OCI-LY1 (cell line): ENCODE results near the gene PDZRN4.

Experiments used
- H2AFZ ChIP-seq: fragments of 200-600 bp; sonication (generic), shearing (Covaris generic); 2 replicates; pipeline ENCODE4 v1.6.0; 2014; ENCODE audit warnings: antibody characterized with exemption, mild to moderate bottlenecking, low read length
- H3F3A ChIP-seq: fragments of 200-600 bp; sonication (generic), shearing (Covaris generic); 2 replicates; pipeline ENCODE4 v1.6.0; 2014; ENCODE audit warnings: mild to moderate bottlenecking, antibody characterized with exemption, low read length, moderate library complexity; ENCODE audit not compliant: insufficient read depth
- H3K27ac ChIP-seq: fragments of 200-600 bp; sonication (generic); 2 replicates; pipeline ENCODE4 v1.5.1; 2014; ENCODE audit warnings: low read length, mixed run types, mild to moderate bottlenecking, low read depth; ENCODE audit not compliant: poor library complexity, severe bottlenecking
- H3K27me3 ChIP-seq: fragments of 200-600 bp; sonication (generic); 2 replicates; pipeline ENCODE4 v1.6.0; 2014; ENCODE audit warnings: antibody characterized with exemption, mild to moderate bottlenecking, low read length, moderate library complexity; ENCODE audit not compliant: insufficient read depth
- H3K36me3 ChIP-seq: fragments of 200-600 bp; sonication (generic); 2 replicates; pipeline ENCODE4 v1.6.1; 2014; ENCODE audit warnings: mild to moderate bottlenecking, antibody characterized with exemption, low read length, moderate library complexity, mixed read lengths; ENCODE audit not compliant: insufficient read depth
- H3K4me1 ChIP-seq: fragments of 200-600 bp; sonication (generic); 2 replicates; pipeline ENCODE4 v1.5.1; 2014; ENCODE audit warnings: mild to moderate bottlenecking, low read length, moderate library complexity; ENCODE audit not compliant: insufficient read depth, severe bottlenecking
- H3K4me2 ChIP-seq: fragments of 200-600 bp; sonication (generic), shearing (Covaris generic); 2 replicates; pipeline ENCODE4 v1.6.1; 2014; ENCODE audit warnings: low read length
- H3K4me3 ChIP-seq: fragments of 200-600 bp; sonication (generic); 2 replicates; pipeline ENCODE4 v1.5.1; 2014; ENCODE audit warnings: low read length, low read depth, mild to moderate bottlenecking, mixed read lengths; ENCODE audit not compliant: poor library complexity, severe bottlenecking
- H3K79me2 ChIP-seq: fragments of 200-600 bp; shearing (Covaris generic); 2 replicates; pipeline ENCODE4 v1.6.1; 2016; ENCODE audit warnings: mixed run types, low read length, mixed read lengths; ENCODE audit not compliant: insufficient read depth
- H3K9ac ChIP-seq: fragments of 200-600 bp; sonication (generic), shearing (Covaris generic); 2 replicates; pipeline ENCODE4 v1.6.1; 2014; ENCODE audit warnings: mild to moderate bottlenecking, low read length, mixed read lengths
- H3K9me2 ChIP-seq: fragments of 200-600 bp; sonication (generic), shearing (Covaris generic); 2 replicates; pipeline ENCODE4 v1.6.1; 2014; ENCODE audit warnings: low read depth, mild to moderate bottlenecking, low read length, mixed read lengths
- H3K9me3 ChIP-seq: fragments of 200-600 bp; shearing (Covaris generic); 2 replicates; pipeline ENCODE4 v1.6.1; 2014; ENCODE audit warnings: low read length, mixed read lengths
- H4K20me1 ChIP-seq: fragments of 200-600 bp; sonication (generic), shearing (Covaris generic); 2 replicates; pipeline ENCODE4 v1.6.0; 2016; ENCODE audit warnings: mild to moderate bottlenecking, low read length; ENCODE audit not compliant: insufficient read depth
- EZH2 ChIP-seq: fragments of 200-600 bp; sonication (generic), shearing (Covaris generic); IDR thresholded peaks from 2 replicates; pipeline ENCODE4 v1.8.0; 2017; ENCODE audit warnings: borderline replicate concordance, mixed run types, mild to moderate bottlenecking, antibody characterized with exemption, low read length, moderate library complexity, mixed read lengths
- TF ChIP-seq, protein P1 (sequence below): fragments of 200-600 bp; sonication (generic), shearing (Covaris generic); IDR thresholded peaks from 2 replicates; pipeline ENCODE4 v1.5.1; 2017; ENCODE audit warnings: mild to moderate bottlenecking, antibody characterized with exemption, low read length, moderate library complexity, mixed read lengths

Gene PDZRN4

DNA sequence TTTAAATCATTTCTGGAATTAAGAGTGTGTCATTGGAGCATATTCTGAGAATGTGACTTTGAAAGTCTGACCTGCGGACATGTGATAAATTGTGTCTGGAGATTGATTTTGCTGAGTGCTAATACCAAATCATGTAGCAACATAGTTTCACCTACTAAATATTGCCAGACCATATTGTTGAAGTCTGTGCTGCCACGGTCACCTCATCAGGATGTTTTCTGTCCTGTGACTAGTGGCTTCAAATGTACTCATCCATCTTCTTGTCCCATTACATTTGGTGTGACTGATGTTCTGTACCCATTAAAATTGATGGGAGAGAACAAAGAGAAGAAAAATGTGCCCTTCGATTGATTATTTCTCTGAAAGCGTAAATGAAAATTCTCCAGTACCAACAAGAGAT is 265.3 kb downstream of the PDZRN4 start:
- H3K36me3 ChIP-seq: no peaks in the 10 kb centered on the region
- H3K27me3 ChIP-seq: no peaks in the 10 kb centered on the region
- no peak overlapping the region for H2AFZ ChIP-seq
- H3K79me2 ChIP-seq: no peaks in the 10 kb centered on the region
- H3F3A ChIP-seq: no peaks in the 10 kb centered on the region
- H3K9me2 ChIP-seq: no peaks in the 10 kb centered on the region
- H4K20me1 ChIP-seq: no peaks in the 10 kb centered on the region
- H3K4me3 ChIP-seq: no peak overlapping the region
- no peak for TF ChIP-seq EZH2
- TF ChIP-seq, protein P1, sequence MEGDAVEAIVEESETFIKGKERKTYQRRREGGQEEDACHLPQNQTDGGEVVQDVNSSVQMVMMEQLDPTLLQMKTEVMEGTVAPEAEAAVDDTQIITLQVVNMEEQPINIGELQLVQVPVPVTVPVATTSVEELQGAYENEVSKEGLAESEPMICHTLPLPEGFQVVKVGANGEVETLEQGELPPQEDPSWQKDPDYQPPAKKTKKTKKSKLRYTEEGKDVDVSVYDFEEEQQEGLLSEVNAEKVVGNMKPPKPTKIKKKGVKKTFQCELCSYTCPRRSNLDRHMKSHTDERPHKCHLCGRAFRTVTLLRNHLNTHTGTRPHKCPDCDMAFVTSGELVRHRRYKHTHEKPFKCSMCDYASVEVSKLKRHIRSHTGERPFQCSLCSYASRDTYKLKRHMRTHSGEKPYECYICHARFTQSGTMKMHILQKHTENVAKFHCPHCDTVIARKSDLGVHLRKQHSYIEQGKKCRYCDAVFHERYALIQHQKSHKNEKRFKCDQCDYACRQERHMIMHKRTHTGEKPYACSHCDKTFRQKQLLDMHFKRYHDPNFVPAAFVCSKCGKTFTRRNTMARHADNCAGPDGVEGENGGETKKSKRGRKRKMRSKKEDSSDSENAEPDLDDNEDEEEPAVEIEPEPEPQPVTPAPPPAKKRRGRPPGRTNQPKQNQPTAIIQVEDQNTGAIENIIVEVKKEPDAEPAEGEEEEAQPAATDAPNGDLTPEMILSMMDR: no peak
- H3K9me3 ChIP-seq: no peaks in the 10 kb centered on the region
- no peak overlapping the region for H3K27ac ChIP-seq
- H3K4me1 ChIP-seq: no peaks in the 10 kb centered on the region
- H3K9ac ChIP-seq: no peak overlapping the region
- no peak overlapping the region for H3K4me2 ChIP-seq

DNA sequence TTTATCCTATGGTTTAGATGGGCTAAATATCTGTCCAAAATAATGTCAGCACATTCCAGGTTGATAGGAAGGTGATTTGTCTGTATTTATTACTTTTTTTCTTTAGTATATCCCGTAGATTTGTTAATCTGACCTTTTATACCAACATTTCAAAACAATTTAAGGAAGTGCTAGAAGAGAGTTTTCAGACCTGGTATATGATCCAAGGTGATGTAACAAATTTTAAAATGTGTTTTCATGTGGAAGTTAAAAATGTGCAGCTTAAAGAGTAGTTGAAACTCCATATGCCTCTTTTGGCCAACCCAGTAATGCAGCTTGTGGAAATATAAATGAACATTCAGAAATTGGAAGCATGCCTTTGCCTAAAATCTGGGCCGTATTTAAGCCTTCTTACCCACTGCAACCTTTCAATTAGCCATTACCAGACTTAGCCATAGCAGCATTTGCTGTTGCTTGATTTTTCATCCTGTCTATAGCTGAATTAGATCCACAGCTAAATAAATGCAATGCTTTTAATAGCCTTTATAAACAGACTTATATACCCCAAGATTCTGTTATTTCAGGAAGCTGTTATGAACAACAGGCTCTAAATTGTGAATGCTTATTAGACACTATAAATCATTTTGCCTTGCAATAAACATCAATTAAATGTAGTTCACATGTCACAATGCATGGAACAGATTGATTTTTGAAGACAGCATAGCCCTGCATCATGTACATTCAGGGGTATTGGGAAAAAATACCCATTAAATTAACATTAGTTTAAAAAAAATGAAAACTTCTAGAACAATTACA is 271.2 kb downstream of the PDZRN4 start:
- Histone ChIP-seq H3K27me3 (no peaks in the 10 kb centered on the region), H3K9ac (no peak overlapping the region), H3K4me1 (no peaks in the 10 kb centered on the region), H3K4me2 (no peak overlapping the region), H3K9me2 (no peaks in the 10 kb centered on the region), H3K9me3 (no peaks in the 10 kb centered on the region), H3K36me3 (no peaks in the 10 kb centered on the region), H4K20me1 (no peaks in the 10 kb centered on the region), H3K27ac (no peak overlapping the region), H3K4me3 (no peak overlapping the region), H2AFZ (no peak overlapping the region), H3F3A (no peaks in the 10 kb centered on the region), H3K79me2 (no peaks in the 10 kb centered on the region)
- no peak for TF ChIP-seq EZH2
- TF ChIP-seq, protein P1: no peak

- Histone ChIP-seq H3K27ac (no peak overlapping the region), H2AFZ (no peak overlapping the region), H3K79me2 (no peaks in the 10 kb centered on the region), H3K9me3 (no peaks in the 10 kb centered on the region), H3K9me2 (no peaks in the 10 kb centered on the region), H3K27me3 (no peaks in the 10 kb centered on the region), H3K36me3 (no peaks in the 10 kb centered on the region), H4K20me1 (no peaks in the 10 kb centered on the region), H3K4me1 (no peaks in the 10 kb centered on the region), H3K9ac (no peak overlapping the region), H3F3A (no peaks in the 10 kb centered on the region), H3K4me3 (no peak overlapping the region), H3K4me2 (no peak overlapping the region)
- TF ChIP-seq, protein P1: no peak
- no peak for TF ChIP-seq EZH2
Measured at GRCh38 chr12:41459906-41460214, 271.7 kb downstream of the PDZRN4 start.
